GM23338 (cell line): Measurements from ENCODE around the gene OR51S1. TPM values are rescaled to one million over a fixed set of nuclear protein-coding genes. Genes with fewer than 3 reads are reported as not detected.
"Not testable (repeated sequence)": the region's sequence is repeated elsewhere in the genome, so short reads cannot be mapped to it uniquely, and the experiment has no call there.

Source experiments
- ATAC-seq: fragments of 200-7000 bp; cut with Tn5 transposase; 3 replicates; pipeline ENCODE4 v1.9.1; 2020
- DNase-seq: peaks from one replicate; pipeline ENCODE4 v3.0.0-alpha.2; 2015; ENCODE audit warnings: low spot score
- H2AFZ ChIP-seq: fragments of 200-600 bp; sonication (generic); 2 replicates; pipeline ENCODE4 v1.8.0; 2016; ENCODE audit warnings: antibody characterized with exemption, mild to moderate bottlenecking, moderate library complexity
- H3F3A ChIP-seq: fragments of 200-600 bp; sonication (generic); replicated peaks from 2 replicates; pipeline ENCODE4 v1.8.0; 2017; ENCODE audit warnings: antibody characterized with exemption, mixed run types, low read depth
- H3K27ac ChIP-seq: fragments of 200-600 bp; sonication (generic); 2 replicates; pipeline ENCODE4 v1.6.1; 2016; ENCODE audit warnings: low read depth
- H3K27me3 ChIP-seq: fragments of 200-600 bp; sonication (generic); 2 replicates; pipeline ENCODE4 v1.8.0; 2016; ENCODE audit warnings: mild to moderate bottlenecking, mixed run types, moderate library complexity; ENCODE audit not compliant: insufficient read depth
- H3K36me3 ChIP-seq: fragments of 200-600 bp; sonication (generic); 2 replicates; pipeline ENCODE4 v1.8.0; 2016; ENCODE audit warnings: mild to moderate bottlenecking; ENCODE audit not compliant: insufficient read depth
- H3K4me1 ChIP-seq: fragments of 200-600 bp; sonication (generic); 2 replicates; pipeline ENCODE4 v1.8.0; 2016; ENCODE audit warnings: mild to moderate bottlenecking, moderate library complexity; ENCODE audit not compliant: insufficient read depth
- H3K4me2 ChIP-seq: fragments of 200-600 bp; sonication (generic); 2 replicates; pipeline ENCODE4 v1.7.1; 2017; ENCODE audit warnings: mixed run types
- H3K4me3 ChIP-seq: fragments of 200-600 bp; sonication (generic); 2 replicates; pipeline ENCODE4 v1.6.1; 2016; ENCODE audit warnings: mixed run types
- H3K79me2 ChIP-seq: fragments of 200-600 bp; sonication (generic); replicated peaks from 2 replicates; pipeline ENCODE4 v1.8.0; 2017; ENCODE audit warnings: mild to moderate bottlenecking; ENCODE audit not compliant: insufficient read depth
- H3K9me2 ChIP-seq: fragments of 200-600 bp; sonication (generic); 2 replicates; pipeline ENCODE4 v1.8.0; 2017; ENCODE audit not compliant: insufficient read depth
- H4K20me1 ChIP-seq: fragments of 200-600 bp; sonication (generic); replicated peaks from 2 replicates; pipeline ENCODE4 v1.8.0; 2017; ENCODE audit warnings: mild to moderate bottlenecking; ENCODE audit not compliant: insufficient read depth
- H3K27ac Mint-ChIP-seq: 2 replicates; pipeline ENCODE4 v1.8.0; 2020; ENCODE audit warnings: inconsistent platforms, mild to moderate bottlenecking, moderate library complexity, mixed read lengths
- H3K27me3 Mint-ChIP-seq: 3 replicates; pipeline ENCODE4 v1.8.0; 2022; ENCODE audit warnings: low read depth, mild to moderate bottlenecking, moderate library complexity, mixed read lengths, inconsistent platforms; ENCODE audit not compliant: insufficient read depth, poor library complexity
- H3K36me3 Mint-ChIP-seq: 3 replicates; pipeline ENCODE4 v1.8.0; 2021; ENCODE audit warnings: low read depth, mild to moderate bottlenecking, inconsistent platforms, moderate library complexity, mixed read lengths
- H3K4me1 Mint-ChIP-seq: 3 replicates; pipeline ENCODE4 v1.8.0; 2020; ENCODE audit warnings: mild to moderate bottlenecking, inconsistent platforms, mixed read lengths
- H3K4me3 Mint-ChIP-seq: 3 replicates; pipeline ENCODE4 v1.8.0; 2021; ENCODE audit warnings: moderate library complexity, mild to moderate bottlenecking, inconsistent platforms, mixed read lengths
- H3K9me3 Mint-ChIP-seq: 3 replicates; pipeline ENCODE4 v1.8.0; 2020; ENCODE audit warnings: moderate library complexity, mild to moderate bottlenecking, inconsistent platforms, mixed read lengths
- JUNB ChIP-seq: IDR thresholded peaks from one replicate; pipeline ENCODE4 v1.6.1; 2016; ENCODE audit warnings: antibody characterized with exemption; ENCODE audit not compliant: unreplicated experiment
- STAT1 ChIP-seq: IDR thresholded peaks from one replicate; pipeline ENCODE4 v1.6.1; 2016; ENCODE audit warnings: antibody characterized with exemption; ENCODE audit not compliant: unreplicated experiment
- polyA plus RNA-seq: library from polyadenylated mRNA; unstranded; fragments of >200 nt; fragmentation: Nextera tagmentation; extraction: Ambion mirVana; gene quantifications from 2 replicates; pipeline ENCODE4 v1.2.1, GENCODE V29; 2016
- total RNA-seq: library from RNA; depleted of rRNA; stranded (reverse); fragments of >200 nt; shearing (Covaris generic); gene quantifications from 2 replicates; pipeline ENCODE4 v1.2.3, GENCODE V29; 2014
- TF ChIP-seq, protein P1 (sequence below), 2 experiments: fragments of 200-600 bp in 1 of 2; sonication (generic) in 1 of 2; conservative IDR thresholded peaks; 2 replicates each; pipeline versions ENCODE4 v1.5.1 to v1.6.1; 2016 to 2017; ENCODE audit warnings: antibody characterized with exemption in 2 of 2, low read depth in 2 of 2, mild to moderate bottlenecking in 2 of 2, moderate library complexity in 1 of 2
- TF ChIP-seq, protein P2 (sequence below): fragments of 250-450 bp; sonication (Bioruptor Pico); IDR thresholded peaks from 2 replicates; pipeline ENCODE4 v1.5.0; 2020; ENCODE audit warnings: mild to moderate bottlenecking, moderate library complexity

OR51S1 gene
- total and polyA plus RNA-seq, 2 experiments from 2014 or later, result not detected

DNA sequence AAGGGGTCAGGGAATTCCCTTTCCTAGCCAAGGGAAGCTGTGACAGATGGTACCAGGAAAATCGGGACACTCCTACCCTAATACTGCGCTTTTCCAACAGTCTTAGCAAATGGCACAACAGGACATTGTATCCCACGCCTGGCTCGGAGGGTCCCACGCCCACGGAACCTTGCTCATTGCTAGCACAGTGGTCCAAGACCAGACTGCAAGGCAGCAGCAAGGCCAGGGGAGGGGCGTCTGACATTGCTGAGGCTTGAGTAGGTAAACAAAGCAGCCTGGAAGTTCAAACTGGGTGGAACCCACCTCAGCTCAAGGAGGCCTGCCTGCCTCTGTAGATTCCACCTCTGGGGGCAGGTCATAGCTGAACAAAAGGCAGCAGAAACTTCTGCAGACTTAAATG is 5.3 kb upstream of the OR51S1 start:
- H3F3A ChIP-seq, H3K36me3 Mint-ChIP-seq, H3K9me2 ChIP-seq, H2AFZ ChIP-seq, H3K27me3 Mint-ChIP-seq, H3K27ac Mint-ChIP-seq, H3K27ac ChIP-seq, DNase-seq, H3K4me3 Mint-ChIP-seq, H4K20me1 ChIP-seq, ATAC-seq, H3K9me3 Mint-ChIP-seq, H3K27me3 ChIP-seq, H3K4me1 Mint-ChIP-seq, H3K4me2 ChIP-seq, H3K79me2 ChIP-seq, H3K4me1 ChIP-seq, H3K4me3 ChIP-seq, H3K36me3 ChIP-seq: not testable (repeated sequence)

DNA sequence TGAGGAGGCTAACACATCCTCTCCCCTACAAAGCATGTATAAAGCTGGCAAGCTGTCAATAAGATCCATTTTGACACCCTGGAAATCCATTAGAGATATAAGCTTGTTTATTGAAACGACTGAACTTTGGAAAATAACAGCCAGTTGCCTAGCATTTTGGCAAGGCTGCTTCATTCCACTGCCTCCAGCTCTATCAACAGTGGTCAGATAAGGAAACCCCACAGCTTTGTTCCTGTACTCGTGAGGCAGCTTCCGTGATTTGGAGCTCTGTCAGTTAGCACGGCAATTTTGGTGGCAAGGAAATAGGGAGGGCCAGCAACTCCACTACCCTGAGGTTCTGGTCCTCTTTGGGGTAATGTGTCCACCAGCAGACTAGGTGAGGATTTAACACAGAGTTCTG is 2.0 kb upstream of the OR51S1 start:
- TF ChIP-seq, protein P1, sequence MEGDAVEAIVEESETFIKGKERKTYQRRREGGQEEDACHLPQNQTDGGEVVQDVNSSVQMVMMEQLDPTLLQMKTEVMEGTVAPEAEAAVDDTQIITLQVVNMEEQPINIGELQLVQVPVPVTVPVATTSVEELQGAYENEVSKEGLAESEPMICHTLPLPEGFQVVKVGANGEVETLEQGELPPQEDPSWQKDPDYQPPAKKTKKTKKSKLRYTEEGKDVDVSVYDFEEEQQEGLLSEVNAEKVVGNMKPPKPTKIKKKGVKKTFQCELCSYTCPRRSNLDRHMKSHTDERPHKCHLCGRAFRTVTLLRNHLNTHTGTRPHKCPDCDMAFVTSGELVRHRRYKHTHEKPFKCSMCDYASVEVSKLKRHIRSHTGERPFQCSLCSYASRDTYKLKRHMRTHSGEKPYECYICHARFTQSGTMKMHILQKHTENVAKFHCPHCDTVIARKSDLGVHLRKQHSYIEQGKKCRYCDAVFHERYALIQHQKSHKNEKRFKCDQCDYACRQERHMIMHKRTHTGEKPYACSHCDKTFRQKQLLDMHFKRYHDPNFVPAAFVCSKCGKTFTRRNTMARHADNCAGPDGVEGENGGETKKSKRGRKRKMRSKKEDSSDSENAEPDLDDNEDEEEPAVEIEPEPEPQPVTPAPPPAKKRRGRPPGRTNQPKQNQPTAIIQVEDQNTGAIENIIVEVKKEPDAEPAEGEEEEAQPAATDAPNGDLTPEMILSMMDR (conservative IDR thresholded peaks at IDR 0.05; ENCODE audit: low read depth in 2 of 2), result no peak
- TF ChIP-seq STAT1 (no peak), JUNB (no peak)
- TF ChIP-seq, protein P2, sequence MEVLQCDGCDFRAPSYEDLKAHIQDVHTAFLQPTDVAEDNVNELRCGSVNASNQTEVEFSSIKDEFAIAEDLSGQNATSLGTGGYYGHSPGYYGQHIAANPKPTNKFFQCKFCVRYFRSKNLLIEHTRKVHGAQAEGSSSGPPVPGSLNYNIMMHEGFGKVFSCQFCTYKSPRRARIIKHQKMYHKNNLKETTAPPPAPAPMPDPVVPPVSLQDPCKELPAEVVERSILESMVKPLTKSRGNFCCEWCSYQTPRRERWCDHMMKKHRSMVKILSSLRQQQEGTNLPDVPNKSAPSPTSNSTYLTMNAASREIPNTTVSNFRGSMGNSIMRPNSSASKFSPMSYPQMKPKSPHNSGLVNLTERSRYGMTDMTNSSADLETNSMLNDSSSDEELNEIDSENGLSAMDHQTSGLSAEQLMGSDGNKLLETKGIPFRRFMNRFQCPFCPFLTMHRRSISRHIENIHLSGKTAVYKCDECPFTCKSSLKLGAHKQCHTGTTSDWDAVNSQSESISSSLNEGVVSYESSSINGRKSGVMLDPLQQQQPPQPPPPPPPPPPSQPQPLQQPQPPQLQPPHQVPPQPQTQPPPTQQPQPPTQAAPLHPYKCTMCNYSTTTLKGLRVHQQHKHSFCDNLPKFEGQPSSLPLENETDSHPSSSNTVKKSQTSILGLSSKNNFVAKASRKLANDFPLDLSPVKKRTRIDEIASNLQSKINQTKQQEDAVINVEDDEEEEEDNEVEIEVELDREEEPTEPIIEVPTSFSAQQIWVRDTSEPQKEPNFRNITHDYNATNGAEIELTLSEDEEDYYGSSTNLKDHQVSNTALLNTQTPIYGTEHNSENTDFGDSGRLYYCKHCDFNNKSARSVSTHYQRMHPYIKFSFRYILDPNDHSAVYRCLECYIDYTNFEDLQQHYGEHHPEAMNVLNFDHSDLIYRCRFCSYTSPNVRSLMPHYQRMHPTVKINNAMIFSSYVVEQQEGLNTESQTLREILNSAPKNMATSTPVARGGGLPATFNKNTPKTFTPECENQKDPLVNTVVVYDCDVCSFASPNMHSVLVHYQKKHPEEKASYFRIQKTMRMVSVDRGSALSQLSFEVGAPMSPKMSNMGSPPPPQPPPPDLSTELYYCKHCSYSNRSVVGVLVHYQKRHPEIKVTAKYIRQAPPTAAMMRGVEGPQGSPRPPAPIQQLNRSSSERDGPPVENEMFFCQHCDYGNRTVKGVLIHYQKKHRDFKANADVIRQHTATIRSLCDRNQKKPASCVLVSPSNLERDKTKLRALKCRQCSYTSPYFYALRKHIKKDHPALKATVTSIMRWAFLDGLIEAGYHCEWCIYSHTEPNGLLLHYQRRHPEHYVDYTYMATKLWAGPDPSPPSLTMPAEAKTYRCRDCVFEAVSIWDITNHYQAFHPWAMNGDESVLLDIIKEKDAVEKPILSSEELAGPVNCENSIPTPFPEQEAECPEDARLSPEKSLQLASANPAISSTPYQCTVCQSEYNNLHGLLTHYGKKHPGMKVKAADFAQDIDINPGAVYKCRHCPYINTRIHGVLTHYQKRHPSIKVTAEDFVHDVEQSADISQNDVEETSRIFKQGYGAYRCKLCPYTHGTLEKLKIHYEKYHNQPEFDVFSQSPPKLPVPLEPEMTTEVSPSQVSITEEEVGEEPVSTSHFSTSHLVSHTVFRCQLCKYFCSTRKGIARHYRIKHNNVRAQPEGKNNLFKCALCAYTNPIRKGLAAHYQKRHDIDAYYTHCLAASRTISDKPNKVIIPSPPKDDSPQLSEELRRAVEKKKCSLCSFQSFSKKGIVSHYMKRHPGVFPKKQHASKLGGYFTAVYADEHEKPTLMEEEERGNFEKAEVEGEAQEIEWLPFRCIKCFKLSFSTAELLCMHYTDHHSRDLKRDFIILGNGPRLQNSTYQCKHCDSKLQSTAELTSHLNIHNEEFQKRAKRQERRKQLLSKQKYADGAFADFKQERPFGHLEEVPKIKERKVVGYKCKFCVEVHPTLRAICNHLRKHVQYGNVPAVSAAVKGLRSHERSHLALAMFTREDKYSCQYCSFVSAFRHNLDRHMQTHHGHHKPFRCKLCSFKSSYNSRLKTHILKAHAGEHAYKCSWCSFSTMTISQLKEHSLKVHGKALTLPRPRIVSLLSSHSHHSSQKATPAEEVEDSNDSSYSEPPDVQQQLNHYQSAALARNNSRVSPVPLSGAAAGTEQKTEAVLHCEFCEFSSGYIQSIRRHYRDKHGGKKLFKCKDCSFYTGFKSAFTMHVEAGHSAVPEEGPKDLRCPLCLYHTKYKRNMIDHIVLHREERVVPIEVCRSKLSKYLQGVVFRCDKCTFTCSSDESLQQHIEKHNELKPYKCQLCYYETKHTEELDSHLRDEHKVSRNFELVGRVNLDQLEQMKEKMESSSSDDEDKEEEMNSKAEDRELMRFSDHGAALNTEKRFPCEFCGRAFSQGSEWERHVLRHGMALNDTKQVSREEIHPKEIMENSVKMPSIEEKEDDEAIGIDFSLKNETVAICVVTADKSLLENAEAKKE (CRISPR knock-in tag), result no peak
- H3K4me1 Mint-ChIP-seq, result no peaks in the 10 kb centered on the region
- H3K27ac ChIP-seq, result no peak overlapping the region
- H3F3A ChIP-seq, result no peaks in the 10 kb centered on the region
- peaks cover 3% of the 10 kb centered on the region; the same call in 1 of the 3 replicates for H3K9me3 Mint-ChIP-seq
- no peaks in the 10 kb centered on the region for H3K4me1 ChIP-seq
- no peaks in the 10 kb centered on the region for H3K27me3 Mint-ChIP-seq
- no peak overlapping the region for H3K4me3 ChIP-seq
- H3K36me3 Mint-ChIP-seq, result no peaks in the 10 kb centered on the region
- H3K4me2 ChIP-seq, result no peak overlapping the region
- no peak overlapping the region for H3K27ac Mint-ChIP-seq
- no peak overlapping the region for H2AFZ ChIP-seq
- ATAC-seq, result no peak
- no peak for DNase-seq
- no peaks in the 10 kb centered on the region for H3K27me3 ChIP-seq
- no peaks in the 10 kb centered on the region for H3K36me3 ChIP-seq
- H3K9me2 ChIP-seq, result 0 out of 2 replicates have a peak, but pooled peaks cover 4% of the 10 kb centered on the region
- H4K20me1 ChIP-seq, result no peaks in the 10 kb centered on the region
- H3K79me2 ChIP-seq, result no peaks in the 10 kb centered on the region
- H3K4me3 Mint-ChIP-seq, result no peak overlapping the region
